ENCODE measurements around the gene RTF2. TPM values are rescaled to one million over a fixed set of nuclear protein-coding genes. Genes with fewer than 3 reads are reported as not detected.

Gene RTF2
- total RNA-seq, 1 experiment from 2014 or later, result 177 TPM

- no peak for DNase-seq (ENCODE audit: low read depth)
Observed at GRCh38 chr20:56551571-56551970, 83.1 kb downstream of the RTF2 start.

GRCh38 chr20:56552911-56553629, 84.6 kb downstream of the RTF2 start:
- DNase-seq (ENCODE audit: low read depth), result no peak

DNA sequence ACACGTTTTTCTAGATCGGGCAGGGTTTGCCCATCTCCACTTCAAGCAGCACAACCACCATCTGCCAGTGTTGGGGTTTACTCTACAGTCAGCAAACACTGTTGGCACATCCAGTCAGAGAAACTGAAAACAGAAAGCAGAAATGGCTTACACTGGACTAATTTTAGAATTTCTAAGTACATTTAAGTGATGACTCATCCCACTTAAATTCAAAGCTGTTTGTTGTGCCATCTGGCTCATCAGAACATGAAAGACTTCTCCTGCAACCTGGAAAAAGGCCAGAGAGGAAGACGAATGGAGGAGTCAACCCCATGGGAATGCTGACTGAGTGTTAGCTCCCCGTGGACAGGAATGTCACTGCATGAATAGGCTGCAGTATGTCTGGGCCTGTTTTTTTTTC, 86.4 kb downstream of the RTF2 start:
- DNase-seq (ENCODE audit: low read depth), result peak; percentile 100

- DNase-seq (ENCODE audit: low read depth), result no peak
Observed at GRCh38 chr20:56558968-56559367, 90.5 kb downstream of the RTF2 start.

DNA sequence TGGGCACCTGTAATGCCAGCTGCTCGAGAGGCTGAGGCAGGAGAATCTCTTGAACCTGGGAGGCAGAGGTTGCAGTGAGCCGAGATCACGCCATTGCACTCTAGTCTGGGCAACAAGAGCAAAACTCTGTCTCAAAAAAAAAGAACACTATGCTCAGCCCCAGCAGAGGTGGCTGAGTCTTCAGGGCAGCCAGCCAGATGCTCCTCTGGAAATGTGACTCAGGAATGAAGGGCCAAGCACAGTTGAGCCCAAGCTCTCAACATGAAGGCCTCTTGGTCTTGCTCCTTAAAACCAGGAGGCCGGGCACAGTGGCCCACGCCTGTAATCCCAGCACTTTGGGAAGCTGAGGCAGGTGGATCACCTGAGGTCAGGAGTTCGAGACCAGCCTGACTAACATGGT, 96.1 kb downstream of the RTF2 start:
- DNase-seq (ENCODE audit: low read depth), result peak; percentile 46

DNA sequence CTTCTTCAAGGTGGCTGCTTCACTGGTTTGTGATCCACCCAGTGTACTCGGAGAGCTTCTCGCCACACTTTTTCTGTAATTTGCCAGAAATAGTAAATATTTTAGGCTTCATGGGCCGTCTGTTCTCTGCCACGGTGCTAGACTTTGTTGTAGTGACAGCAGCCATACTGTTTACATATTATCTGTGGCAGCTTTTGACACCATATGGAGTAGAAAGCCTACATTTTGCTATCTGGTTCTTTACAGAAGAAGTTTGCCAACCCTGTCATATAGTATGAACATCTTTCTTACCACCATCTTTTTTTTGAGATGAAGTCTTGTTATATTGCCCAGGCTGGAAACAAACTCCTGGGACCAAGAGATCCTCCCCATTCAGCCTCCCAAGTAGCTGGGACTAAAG, 97.1 kb downstream of the RTF2 start:
- no peak for DNase-seq (ENCODE audit: low read depth)

DNA sequence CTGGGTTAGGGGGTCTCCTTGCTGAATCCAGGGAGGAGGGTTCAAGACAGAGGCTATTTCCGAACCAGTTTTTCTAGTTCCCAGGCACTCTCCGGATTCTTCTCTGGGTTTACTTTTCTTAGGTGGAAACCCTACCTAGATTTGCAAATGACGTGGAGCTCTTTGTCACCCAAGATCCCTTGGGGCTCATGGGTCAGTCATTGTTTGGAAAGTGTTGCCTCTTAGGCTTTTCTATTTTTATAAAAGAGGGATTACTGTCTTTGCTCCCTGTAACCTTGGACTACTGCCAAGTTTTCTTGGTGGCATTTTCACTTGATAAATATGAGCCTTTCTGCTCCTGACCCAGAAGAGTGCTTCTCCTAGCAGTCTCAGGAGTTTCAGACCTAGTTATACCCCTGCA, 98.2 kb downstream of the RTF2 start:
- peak; percentile 37 for DNase-seq (ENCODE audit: low read depth)

Other genes starting within 250 kb of the RTF2 start
- gene MC3R, start 219.9 kb upstream of the RTF2 start, total RNA-seq (2014; rRNA removed; shearing (Covaris generic)), result not detected in 2 replicates
- gene FAM210B, start 109.7 kb upstream of the RTF2 start, total RNA-seq (2014; rRNA removed; shearing (Covaris generic)), result 47.8 and 48.4 TPM in 2 replicates
- 216 and 231 TPM in 2 replicates for gene AURKA, start 76.4 kb upstream of the RTF2 start, total RNA-seq (2014; rRNA removed; shearing (Covaris generic))
- 92.9 and 123 TPM in 2 replicates for gene CSTF1, start 76.0 kb upstream of the RTF2 start, total RNA-seq (2014; rRNA removed; shearing (Covaris generic))
- 2.2 and 2.5 TPM in 2 replicates for gene CASS4, start 56.4 kb upstream of the RTF2 start, total RNA-seq (2014; rRNA removed; shearing (Covaris generic))
- gene FAM209A, start 56.1 kb downstream of the RTF2 start, total RNA-seq (2014; rRNA removed; shearing (Covaris generic)), result 0.12 TPM in 1 of 2 replicates, not detected in the other
- gene FAM209B, start 64.6 kb downstream of the RTF2 start, total RNA-seq (2014; rRNA removed; shearing (Covaris generic)), result not detected in 2 replicates
- 104 and 106 TPM in 2 replicates for gene TFAP2C, start 160.7 kb downstream of the RTF2 start, total RNA-seq (2014; rRNA removed; shearing (Covaris generic))